GM21360 (cell line): Measurements from ENCODE around the gene LRRC9.

Experiments
- ATAC-seq: cut with Tn5 transposase; IDR thresholded peaks from one replicate; pipeline ENCODE4 v1.9.1; 2021; ENCODE audit warnings: mild to moderate bottlenecking, moderate library complexity; ENCODE audit not compliant: unreplicated experiment

Gene LRRC9

GRCh38 chr14:60106339-60106738, 186.4 kb downstream of the LRRC9 start:
- ATAC-seq = no peak

- ATAC-seq = no peak
Observed at GRCh38 chr14:60107477-60107876, 187.5 kb downstream of the LRRC9 start.

- ATAC-seq = no peak
Observed at GRCh38 chr14:60111732-60112131, 191.8 kb downstream of the LRRC9 start.
